NCI-H1436 (cell line): ENCODE measurements around the gene OR5B17.
"Not testable (repeated sequence)": the region's sequence is repeated elsewhere in the genome, so short reads cannot be mapped to it uniquely, and the experiment has no call there.

Experiments
- DNase-seq: peaks from one replicate; lab custom pipeline; 2025; lab: John Stamatoyannopoulos, UW

Gene OR5B17

GRCh38 chr11:58358969-58359368 lies at the start of gene OR5B17:
TSS of gene OR5B17 (minus strand) at chr11:58359069. CDS start at chr11:58359069, 0 bp downstream.
- no peak for DNase-seq

- no peak for DNase-seq
These were observed 47.9 kb upstream of the OR5B17 start, which contains the start of gene OR5B3 for GRCh38 chr11:58406774-58407173. TSS of gene OR5B3 (minus strand) at chr11:58406874. CDS start at chr11:58403409, 3,465 bp downstream.

GRCh38 chr11:58399622-58400021 lies 40.8 kb upstream of the OR5B17 start:
- not testable (repeated sequence) for DNase-seq

- no peak for DNase-seq
These were observed 36.7 kb upstream of the OR5B17 start for GRCh38 chr11:58395581-58395980.

GRCh38 chr11:58394195-58394594 lies 35.3 kb upstream of the OR5B17 start:
- DNase-seq: no peak

GRCh38 chr11:58392746-58393145 lies 33.9 kb upstream of the OR5B17 start:
- no peak for DNase-seq

GRCh38 chr11:58391879-58392278 lies 33.0 kb upstream of the OR5B17 start:
- DNase-seq: no peak

GRCh38 chr11:58390551-58391063 lies 31.7 kb upstream of the OR5B17 start:
- DNase-seq: no peak

GRCh38 chr11:58354727-58355126 lies 4.1 kb downstream of the OR5B17 start:
- DNase-seq: no peak

- DNase-seq: no peak
These were observed 13.7 kb downstream of the OR5B17 start for GRCh38 chr11:58345204-58345603.

- no peak for DNase-seq
These were observed 24.2 kb downstream of the OR5B17 start for GRCh38 chr11:58334708-58335107.

GRCh38 chr11:58330861-58331260 lies 28.0 kb downstream of the OR5B17 start:
- DNase-seq: no peak

- no peak for DNase-seq
These were observed 40.3 kb downstream of the OR5B17 start for GRCh38 chr11:58318532-58318931.

- DNase-seq: no peak
These were observed 42.7 kb downstream of the OR5B17 start for GRCh38 chr11:58316142-58316541.
